ENCODE results near the gene TSPAN5. TPM values are rescaled to one million over a fixed set of nuclear protein-coding genes. Genes with fewer than 3 reads are reported as not detected.

The TSPAN5 gene
- total RNA-seq, 1 donor from 2014 or later, result 13.7 TPM

DNA sequence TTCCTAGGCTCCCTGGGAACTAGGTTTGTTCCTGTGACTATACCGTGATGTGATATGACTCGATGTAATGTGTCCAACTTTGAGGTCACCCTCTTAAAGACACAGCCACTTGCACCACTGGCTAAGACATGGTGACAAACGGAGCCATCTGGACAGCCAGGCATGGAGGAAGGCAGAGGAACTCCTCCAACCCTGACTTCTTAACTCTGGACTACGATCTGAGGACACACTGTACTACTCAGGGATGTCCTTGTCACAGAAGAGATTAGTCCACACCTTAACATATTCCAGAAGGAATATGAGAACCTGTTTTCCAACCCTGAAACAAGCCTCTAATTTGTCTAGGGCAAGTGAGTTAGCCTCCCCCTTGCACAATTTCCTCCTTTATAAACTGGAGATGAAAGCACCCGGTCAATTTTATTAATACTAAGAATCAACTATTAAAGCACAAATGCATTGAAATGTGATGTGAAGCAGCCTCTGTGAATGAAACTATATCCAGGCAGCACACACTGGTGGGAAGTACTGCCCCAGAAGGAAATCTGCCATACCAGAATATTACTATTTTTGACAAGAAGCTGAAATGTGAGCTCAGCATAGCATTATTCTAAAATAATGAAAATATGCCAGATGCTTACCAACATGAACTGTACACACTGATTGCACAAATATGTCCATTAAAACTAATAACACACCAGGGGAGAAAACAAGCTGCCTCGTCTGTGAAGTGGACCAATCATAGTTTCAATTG, 47.3 kb downstream of the TSPAN5 start:
- FAIRE-seq (peak; percentile 55), DNase-seq (ENCODE audit: low read depth) (no peak)
- Histone ChIP-seq H3K36me3 (ENCODE audit: control insufficient read depth, insufficient read depth, low read length) (peaks cover 1% of the 10 kb centered on the region), H3K4me3 (ENCODE audit: low read depth, low read length) (no peak overlapping the region), H3K27me3 (ENCODE audit: control insufficient read depth, insufficient read depth, low read length) (no peaks in the 10 kb centered on the region)
- TF ChIP-seq, protein P1, sequence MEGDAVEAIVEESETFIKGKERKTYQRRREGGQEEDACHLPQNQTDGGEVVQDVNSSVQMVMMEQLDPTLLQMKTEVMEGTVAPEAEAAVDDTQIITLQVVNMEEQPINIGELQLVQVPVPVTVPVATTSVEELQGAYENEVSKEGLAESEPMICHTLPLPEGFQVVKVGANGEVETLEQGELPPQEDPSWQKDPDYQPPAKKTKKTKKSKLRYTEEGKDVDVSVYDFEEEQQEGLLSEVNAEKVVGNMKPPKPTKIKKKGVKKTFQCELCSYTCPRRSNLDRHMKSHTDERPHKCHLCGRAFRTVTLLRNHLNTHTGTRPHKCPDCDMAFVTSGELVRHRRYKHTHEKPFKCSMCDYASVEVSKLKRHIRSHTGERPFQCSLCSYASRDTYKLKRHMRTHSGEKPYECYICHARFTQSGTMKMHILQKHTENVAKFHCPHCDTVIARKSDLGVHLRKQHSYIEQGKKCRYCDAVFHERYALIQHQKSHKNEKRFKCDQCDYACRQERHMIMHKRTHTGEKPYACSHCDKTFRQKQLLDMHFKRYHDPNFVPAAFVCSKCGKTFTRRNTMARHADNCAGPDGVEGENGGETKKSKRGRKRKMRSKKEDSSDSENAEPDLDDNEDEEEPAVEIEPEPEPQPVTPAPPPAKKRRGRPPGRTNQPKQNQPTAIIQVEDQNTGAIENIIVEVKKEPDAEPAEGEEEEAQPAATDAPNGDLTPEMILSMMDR (IDR thresholded peaks at IDR 0.05; ENCODE audit: insufficient read depth, low read length, severe bottlenecking), result no peak

DNA sequence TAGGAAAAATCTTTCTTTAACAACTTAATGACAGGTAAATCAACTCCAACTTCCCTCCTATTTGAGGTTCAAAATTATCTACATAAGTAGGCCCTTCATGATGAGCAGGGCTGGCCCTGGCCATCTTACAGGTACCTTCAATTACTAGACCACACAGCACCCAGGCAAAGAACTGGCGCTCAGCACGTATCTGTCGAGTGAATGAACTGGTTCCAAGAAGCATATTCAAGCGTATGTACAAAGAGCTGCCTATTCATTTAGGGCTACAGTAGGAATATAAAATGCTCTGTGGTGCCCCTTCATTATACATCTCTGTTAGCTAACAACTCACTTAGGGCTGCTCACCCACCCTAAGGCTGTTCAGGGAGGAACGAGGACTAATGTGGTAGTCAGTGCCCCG, 48.0 kb downstream of the TSPAN5 start:
- no peaks in the 10 kb centered on the region for H3K36me3 ChIP-seq (ENCODE audit: control insufficient read depth, insufficient read depth, low read length)
- TF ChIP-seq, protein P1 (IDR thresholded peaks at IDR 0.05; ENCODE audit: insufficient read depth, low read length, severe bottlenecking), result no peak
- DNase-seq (ENCODE audit: low read depth), result no peak
- no peaks in the 10 kb centered on the region for H3K27me3 ChIP-seq (ENCODE audit: control insufficient read depth, insufficient read depth, low read length)
- no peak for FAIRE-seq
- no peak overlapping the region for H3K4me3 ChIP-seq (ENCODE audit: low read depth, low read length)

DNA sequence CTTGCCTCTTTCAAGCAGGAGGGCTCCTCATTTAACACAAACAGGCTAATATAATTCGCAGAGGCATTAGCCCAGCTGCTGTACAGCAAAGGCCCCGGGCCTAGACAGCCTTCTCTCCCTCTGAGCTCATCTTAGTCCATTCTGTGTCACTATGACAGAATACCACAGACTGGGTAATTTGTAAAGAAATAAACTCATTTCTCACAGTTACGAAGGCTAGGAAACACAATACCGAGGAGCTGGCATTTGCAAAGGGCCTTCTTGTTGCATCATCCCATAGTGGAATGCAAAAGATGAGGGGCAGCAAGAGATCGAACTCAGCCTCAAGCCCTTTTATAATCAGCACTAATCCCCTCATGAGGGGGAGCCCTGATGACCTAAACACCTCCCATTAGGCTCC, 48.5 kb downstream of the TSPAN5 start:
- FAIRE-seq (no peak), DNase-seq (ENCODE audit: low read depth) (no peak)
- H3K4me3 ChIP-seq (ENCODE audit: low read depth, low read length), result no peak overlapping the region
- TF ChIP-seq, protein P1 (IDR thresholded peaks at IDR 0.05; ENCODE audit: insufficient read depth, low read length, severe bottlenecking), result no peak
- no peaks in the 10 kb centered on the region for H3K36me3 ChIP-seq (ENCODE audit: control insufficient read depth, insufficient read depth, low read length)
- no peaks in the 10 kb centered on the region for H3K27me3 ChIP-seq (ENCODE audit: control insufficient read depth, insufficient read depth, low read length)

DNA sequence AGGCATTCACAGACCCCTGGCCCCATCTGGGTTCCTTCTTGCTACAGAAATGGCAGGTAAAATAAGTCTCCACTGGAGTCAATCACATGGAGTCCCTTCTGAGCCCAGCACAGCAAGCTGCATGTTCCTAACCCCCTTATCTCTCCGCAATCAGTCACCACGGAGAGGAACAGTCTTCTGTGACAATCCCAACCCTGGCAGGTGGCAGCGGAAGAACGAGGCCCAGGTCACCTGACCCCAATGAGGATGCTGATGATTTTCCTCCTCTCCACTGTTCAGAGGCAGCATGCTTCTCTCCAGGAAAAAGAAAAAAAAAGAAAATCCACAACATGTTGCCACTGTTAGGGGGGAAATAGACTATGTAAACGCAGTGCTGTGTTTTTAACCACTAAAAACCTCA, 50.1 kb downstream of the TSPAN5 start:
- FAIRE-seq, result peak; percentile 62
- TF ChIP-seq, protein P1 (IDR thresholded peaks at IDR 0.05; ENCODE audit: insufficient read depth, low read length, severe bottlenecking), result no peak

DNA sequence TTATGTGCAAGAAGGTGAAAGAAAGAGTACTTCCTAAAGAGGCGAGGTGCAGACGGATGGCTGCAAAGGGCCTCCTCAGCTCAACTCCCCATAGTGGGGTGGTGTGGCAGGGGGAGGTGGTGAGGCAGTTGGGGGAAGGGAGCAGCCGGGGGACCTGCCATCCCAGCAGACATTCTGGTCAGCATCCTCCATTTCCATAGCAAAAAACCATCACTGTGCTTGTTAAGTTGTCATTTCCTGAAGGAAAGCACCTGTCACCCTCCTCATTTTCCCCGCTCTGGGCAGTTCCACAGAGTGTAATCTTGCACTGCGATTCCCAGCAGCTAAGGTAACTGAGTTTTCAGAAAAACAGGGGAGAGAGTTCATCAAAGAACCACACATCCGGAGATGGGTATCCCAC, 51.5 kb downstream of the TSPAN5 start:
- Histone ChIP-seq H3K4me3 (ENCODE audit: low read depth, low read length) (no peak overlapping the region), H3K27me3 (ENCODE audit: control insufficient read depth, insufficient read depth, low read length) (no peaks in the 10 kb centered on the region), H3K36me3 (ENCODE audit: control insufficient read depth, insufficient read depth, low read length) (no peaks in the 10 kb centered on the region)
- TF ChIP-seq, protein P1 (IDR thresholded peaks at IDR 0.05; ENCODE audit: insufficient read depth, low read length, severe bottlenecking), result no peak
- no peak for FAIRE-seq
- DNase-seq (ENCODE audit: low read depth), result no peak

More for the DNA sequence above, 50.1 kb downstream of the TSPAN5 start:
- no peak for DNase-seq (ENCODE audit: low read depth)
- Histone ChIP-seq H3K27me3 (ENCODE audit: control insufficient read depth, insufficient read depth, low read length) (no peaks in the 10 kb centered on the region), H3K36me3 (ENCODE audit: control insufficient read depth, insufficient read depth, low read length) (no peaks in the 10 kb centered on the region), H3K4me3 (ENCODE audit: low read depth, low read length) (no peak overlapping the region)

DNA sequence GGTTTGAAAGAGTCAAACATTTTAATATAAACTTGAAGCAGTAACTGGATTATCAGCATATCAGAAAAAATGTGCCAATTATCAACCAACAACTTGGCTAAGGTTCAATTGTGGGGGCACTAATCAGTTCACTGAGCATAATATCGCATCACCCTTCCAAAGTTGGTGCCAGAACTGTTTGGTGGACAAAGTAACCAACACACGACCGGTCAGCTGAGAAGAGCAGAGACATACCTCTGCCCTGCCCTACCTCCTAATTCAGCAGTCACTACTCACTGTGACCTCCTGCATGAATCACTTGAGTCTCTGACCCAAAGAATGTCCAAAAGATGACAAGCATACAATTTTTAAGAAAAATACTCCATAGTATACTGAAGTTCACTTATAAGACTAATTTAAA, 53.2 kb downstream of the TSPAN5 start:
- no peak for FAIRE-seq
- TF ChIP-seq, protein P1 (IDR thresholded peaks at IDR 0.05; ENCODE audit: insufficient read depth, low read length, severe bottlenecking), result no peak
- H3K4me3 ChIP-seq (ENCODE audit: low read depth, low read length), result no peak overlapping the region

More for the DNA sequence above, 53.2 kb downstream of the TSPAN5 start:
- Histone ChIP-seq H3K36me3 (ENCODE audit: control insufficient read depth, insufficient read depth, low read length) (no peaks in the 10 kb centered on the region), H3K27me3 (ENCODE audit: control insufficient read depth, insufficient read depth, low read length) (no peaks in the 10 kb centered on the region)
- DNase-seq (ENCODE audit: low read depth), result no peak
